ENCODE measurements around the gene SELENON.

- TF ChIP-seq CTCF (IDR thresholded peaks at IDR 0.05) (no peak), POLR2A (IDR thresholded peaks at IDR 0.05) (no peak)
These were observed 5.2 kb downstream of the SELENON start for GRCh38 chr1:25804964-25805862.

All from prostate gland (tissue), 2 donors.